ENCODE measurements around the gene LHFPL2.

Gene LHFPL2

GRCh38 chr5:78547183-78547582, 101.4 kb downstream of the LHFPL2 start:
- Histone ChIP-seq H3K27ac (replicated peaks) (no peak overlapping the region), H3K27me3 (ENCODE audit: insufficient read depth, poor library complexity, severe bottlenecking) (no peaks in the 10 kb centered on the region), H3K4me3 (replicated peaks; ENCODE audit: insufficient read depth, low read length) (no peak overlapping the region)
- TF ChIP-seq SPI1 (IDR thresholded peaks at IDR 0.05; ENCODE audit: borderline replicate concordance, low read depth) (no peak), GABPA (IDR thresholded peaks at IDR 0.05; ENCODE audit: low read depth) (no peak), REST (IDR thresholded peaks at IDR 0.05; ENCODE audit: insufficient replicate concordance, low read depth) (no peak), CTCF (IDR thresholded peaks at IDR 0.05; ENCODE audit: insufficient read depth, low read length) (no peak), POLR2AphosphoS5 (IDR thresholded peaks at IDR 0.05; ENCODE audit: low read depth) (no peak)
- DNase-seq (ENCODE audit: low read depth in 1 of 2, low spot score in 1 of 2), result no peak

- Histone ChIP-seq H3K4me3 (replicated peaks; ENCODE audit: insufficient read depth, low read length) (no peak overlapping the region), H3K27ac (replicated peaks) (no peak overlapping the region), H3K27me3 (ENCODE audit: insufficient read depth, poor library complexity, severe bottlenecking) (no peaks in the 10 kb centered on the region)
- TF ChIP-seq GABPA (IDR thresholded peaks at IDR 0.05; ENCODE audit: low read depth) (no peak), CTCF (IDR thresholded peaks at IDR 0.05; ENCODE audit: insufficient read depth, low read length) (no peak), POLR2AphosphoS5 (IDR thresholded peaks at IDR 0.05; ENCODE audit: low read depth) (no peak), SPI1 (IDR thresholded peaks at IDR 0.05; ENCODE audit: borderline replicate concordance, low read depth) (no peak), REST (IDR thresholded peaks at IDR 0.05; ENCODE audit: insufficient replicate concordance, low read depth) (no peak)
- no peak for DNase-seq (ENCODE audit: low read depth in 1 of 2, low spot score in 1 of 2)
Observed at GRCh38 chr5:78546276-78546996, 102.1 kb downstream of the LHFPL2 start.

- H3K4me3 ChIP-seq (replicated peaks; ENCODE audit: insufficient read depth, low read length), result no peak overlapping the region
- H3K27ac ChIP-seq (replicated peaks), result no peak overlapping the region
- DNase-seq (ENCODE audit: low read depth in 1 of 2, low spot score in 1 of 2), result no peak
- TF ChIP-seq POLR2AphosphoS5 (IDR thresholded peaks at IDR 0.05; ENCODE audit: low read depth), result no peak
- no peaks in the 10 kb centered on the region for H3K27me3 ChIP-seq (ENCODE audit: insufficient read depth, poor library complexity, severe bottlenecking)
Observed at GRCh38 chr5:78545406-78545805, 103.2 kb downstream of the LHFPL2 start.

- no peak for DNase-seq (ENCODE audit: low read depth in 1 of 2, low spot score in 1 of 2)
- no peak overlapping the region for H3K4me3 ChIP-seq (replicated peaks; ENCODE audit: insufficient read depth, low read length)
- no peaks in the 10 kb centered on the region for H3K27me3 ChIP-seq (ENCODE audit: insufficient read depth, poor library complexity, severe bottlenecking)
- H3K27ac ChIP-seq (replicated peaks), result no peak overlapping the region
- no peak for TF ChIP-seq REST (IDR thresholded peaks at IDR 0.05; ENCODE audit: insufficient replicate concordance, low read depth)
- no peak for TF ChIP-seq GABPA (IDR thresholded peaks at IDR 0.05; ENCODE audit: low read depth)
- no peak for TF ChIP-seq CTCF (IDR thresholded peaks at IDR 0.05; ENCODE audit: insufficient read depth, low read length)
- TF ChIP-seq POLR2AphosphoS5 (IDR thresholded peaks at IDR 0.05; ENCODE audit: low read depth), result no peak
- TF ChIP-seq SPI1 (IDR thresholded peaks at IDR 0.05; ENCODE audit: borderline replicate concordance, low read depth), result no peak
Observed at GRCh38 chr5:78544561-78545201, 103.9 kb downstream of the LHFPL2 start.
